ENCODE data around the gene THOP1. TPM values are rescaled to one million over a fixed set of nuclear protein-coding genes. Genes with fewer than 3 reads are reported as not detected.

Gene THOP1
- total RNA-seq, 1 experiment from 2014 or later = 179 TPM

DNA sequence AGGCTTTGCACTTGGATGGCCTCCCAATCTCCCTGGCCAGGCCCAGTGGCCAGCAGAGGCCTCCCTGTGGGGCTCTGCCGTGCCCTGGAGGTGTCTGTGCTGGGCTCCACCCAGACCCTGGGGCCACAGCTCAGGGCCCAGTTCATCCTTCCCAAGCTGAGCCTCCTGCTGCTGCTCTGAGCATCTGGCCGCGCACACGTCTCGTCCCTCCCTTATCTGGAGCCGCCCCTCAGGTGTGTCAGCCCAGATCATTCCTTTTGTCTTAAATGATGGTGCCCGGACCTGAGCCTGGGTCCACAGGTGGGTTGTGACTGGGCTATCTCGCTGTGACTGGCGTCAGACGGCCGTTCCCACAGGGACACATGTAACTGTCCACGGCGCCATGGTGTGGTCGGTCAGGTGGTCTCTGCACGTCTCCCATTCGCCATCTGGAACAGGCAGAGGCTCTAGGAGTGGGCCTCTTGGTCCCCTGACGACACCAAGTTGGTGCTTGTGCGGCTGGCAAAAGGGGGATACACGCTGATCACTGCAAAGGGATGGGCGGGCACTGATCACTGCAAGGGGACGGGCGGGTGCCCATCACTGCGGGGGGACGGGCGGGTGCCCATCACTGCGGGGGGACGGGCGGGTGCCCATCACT is 20.1 kb downstream of the THOP1 start:
- H3K4me3 ChIP-seq = no peak overlapping the region
- DNase-seq = no peak
- H3K27me3 ChIP-seq = no peaks in the 10 kb centered on the region
- peaks cover 4% of the 10 kb centered on the region; the same call in 1 of the 2 replicates for H3K36me3 ChIP-seq
- no peaks in the 10 kb centered on the region for H3K9me3 ChIP-seq

DNA sequence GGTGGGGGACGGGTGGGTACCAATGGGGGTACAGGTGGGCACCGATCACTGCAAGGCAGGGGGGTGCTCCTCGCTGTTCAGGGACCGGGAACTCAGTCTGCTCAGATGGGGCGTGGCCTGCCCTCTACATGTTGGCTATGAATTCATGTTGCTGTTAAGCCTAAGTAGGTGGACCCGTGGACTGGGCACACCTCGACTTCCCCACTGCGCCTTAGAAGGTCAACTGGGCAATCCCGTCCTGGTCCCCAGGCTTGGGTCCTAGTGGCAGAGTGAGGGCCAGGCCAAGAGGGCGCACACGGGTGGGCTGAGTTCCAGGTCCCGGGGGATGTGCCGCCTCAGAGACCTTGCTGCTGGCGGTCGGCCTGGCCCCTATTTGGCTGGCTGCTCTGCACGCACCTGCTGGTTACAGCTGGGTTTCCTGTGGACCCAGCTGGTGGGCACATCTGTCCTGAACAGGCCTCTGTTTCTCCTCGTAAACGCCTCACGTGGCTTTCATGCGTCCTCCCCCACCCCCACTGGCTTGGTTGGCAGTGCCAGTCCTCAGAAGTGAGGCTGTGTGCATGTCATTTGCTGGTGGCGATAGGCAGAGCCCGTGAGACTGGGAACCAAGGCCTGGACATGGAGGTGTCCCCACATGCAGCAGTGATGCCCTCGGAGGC is 20.8 kb downstream of the THOP1 start:
- peaks cover 4% of the 10 kb centered on the region; the same call in 1 of the 2 replicates for H3K36me3 ChIP-seq
- no peaks in the 10 kb centered on the region for H3K27me3 ChIP-seq
- H3K9me3 ChIP-seq = no peaks in the 10 kb centered on the region
- DNase-seq = no peak
- H3K4me3 ChIP-seq = no peak overlapping the region

DNA sequence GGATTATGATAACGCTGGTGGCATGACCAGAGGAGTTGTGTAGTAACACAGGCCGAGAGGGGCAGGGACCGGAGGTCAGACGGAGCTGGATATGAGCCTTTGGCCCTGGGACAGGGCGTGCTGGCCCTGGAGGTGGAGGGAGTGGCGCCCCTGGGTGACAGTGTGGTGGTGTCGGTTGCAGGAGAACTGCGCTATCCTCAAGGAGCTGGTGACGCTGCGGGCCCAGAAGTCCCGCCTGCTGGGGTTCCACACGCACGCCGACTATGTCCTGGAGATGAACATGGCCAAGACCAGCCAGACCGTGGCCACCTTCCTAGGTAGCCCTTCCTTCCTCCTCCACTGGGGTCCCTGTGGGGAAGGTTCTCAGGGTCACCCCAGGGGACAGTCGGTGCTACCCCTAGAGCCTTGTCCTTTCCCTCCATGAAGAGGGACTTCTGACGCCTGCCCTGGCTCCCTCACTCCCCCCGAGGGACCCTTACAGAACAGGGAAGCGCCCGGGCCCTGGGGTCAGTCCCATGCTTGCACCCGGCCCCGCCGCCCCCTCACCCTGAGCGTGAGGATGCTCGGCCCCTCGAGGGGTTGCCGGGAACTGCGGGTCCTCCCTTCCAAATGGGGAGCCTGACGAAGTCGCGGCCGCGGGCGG is 21.6 kb downstream of the THOP1 start:
- Histone ChIP-seq H3K9me3 (no peaks in the 10 kb centered on the region), H3K36me3 (peaks cover 4% of the 10 kb centered on the region; the same call in 1 of the 2 replicates), H3K27me3 (no peaks in the 10 kb centered on the region), H3K4me3 (no peak overlapping the region)
- no peak for DNase-seq

DNA sequence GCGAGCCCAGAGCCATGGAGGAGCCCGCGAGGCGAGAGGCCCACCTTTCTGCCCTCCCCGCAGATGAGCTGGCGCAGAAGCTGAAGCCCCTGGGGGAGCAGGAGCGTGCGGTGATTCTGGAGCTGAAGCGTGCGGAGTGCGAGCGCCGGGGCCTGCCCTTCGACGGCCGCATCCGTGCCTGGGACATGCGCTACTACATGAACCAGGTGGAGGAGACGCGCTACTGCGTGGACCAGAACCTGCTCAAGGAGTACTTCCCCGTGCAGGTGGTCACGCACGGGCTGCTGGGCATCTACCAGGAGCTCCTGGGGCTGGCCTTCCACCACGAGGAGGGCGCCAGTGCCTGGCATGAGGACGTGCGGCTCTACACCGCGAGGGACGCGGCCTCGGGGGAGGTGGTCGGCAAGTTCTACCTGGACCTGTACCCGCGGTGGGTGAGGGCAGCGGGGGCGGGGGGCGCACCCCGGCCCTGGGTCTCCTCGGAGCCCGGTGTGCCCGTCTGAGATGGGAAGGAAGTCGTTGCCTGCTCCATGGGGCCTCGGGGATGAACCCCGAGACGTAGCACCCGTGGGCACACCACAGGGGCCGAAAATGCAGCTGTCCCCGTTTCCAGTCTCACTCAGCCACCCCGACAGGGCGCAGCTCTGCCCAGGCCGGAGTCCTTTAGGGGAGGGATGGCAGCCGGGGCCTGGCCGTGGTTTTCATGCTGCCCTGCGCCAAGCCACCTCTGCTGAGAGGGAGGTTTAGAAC is 22.3 kb downstream of the THOP1 start:
- Histone ChIP-seq H3K9me3 (no peaks in the 10 kb centered on the region), H3K36me3 (peaks cover 4% of the 10 kb centered on the region; the same call in 1 of the 2 replicates), H3K4me3 (no peak overlapping the region), H3K27me3 (no peaks in the 10 kb centered on the region)
- no peak for DNase-seq

DNA sequence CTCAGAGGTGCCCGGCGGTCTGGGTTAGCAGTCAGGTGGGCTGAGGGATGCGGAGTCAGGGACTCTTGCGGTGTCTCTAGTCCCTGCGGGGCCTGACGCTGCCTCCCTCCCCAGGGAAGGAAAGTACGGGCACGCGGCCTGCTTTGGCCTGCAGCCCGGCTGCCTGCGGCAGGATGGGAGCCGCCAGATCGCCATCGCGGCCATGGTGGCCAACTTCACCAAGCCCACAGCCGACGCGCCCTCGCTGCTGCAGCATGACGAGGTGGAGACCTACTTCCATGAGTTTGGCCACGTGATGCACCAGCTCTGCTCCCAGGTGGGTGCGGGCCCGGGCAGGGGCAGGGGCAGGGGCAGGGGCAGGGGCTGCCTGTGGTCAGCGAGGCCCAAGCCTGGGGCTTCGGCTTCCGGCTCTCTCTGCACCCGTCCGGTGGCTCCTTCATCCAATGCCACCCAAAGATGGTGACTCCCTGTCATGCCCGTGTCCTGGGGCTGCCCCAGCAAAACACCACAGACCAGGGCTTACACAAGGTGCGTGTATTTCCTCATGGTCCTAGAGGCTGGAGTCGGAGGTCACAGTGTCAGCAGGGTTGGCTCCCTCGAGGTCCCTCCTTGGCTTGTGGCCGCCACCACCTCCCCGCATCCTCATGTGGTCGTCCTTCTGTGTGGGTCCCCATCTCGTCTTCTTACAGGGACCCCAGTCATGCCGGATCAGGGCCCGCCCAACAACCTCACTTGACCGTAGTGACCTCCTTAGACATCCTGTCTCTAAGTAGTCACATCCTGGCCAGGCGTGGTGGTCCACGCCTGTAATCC is 23.0 kb downstream of the THOP1 start:
- no peak for DNase-seq
- Histone ChIP-seq H3K27me3 (no peaks in the 10 kb centered on the region), H3K4me3 (no peak overlapping the region), H3K36me3 (peaks cover 4% of the 10 kb centered on the region; the same call in 1 of the 2 replicates), H3K9me3 (no peaks in the 10 kb centered on the region)

DNA sequence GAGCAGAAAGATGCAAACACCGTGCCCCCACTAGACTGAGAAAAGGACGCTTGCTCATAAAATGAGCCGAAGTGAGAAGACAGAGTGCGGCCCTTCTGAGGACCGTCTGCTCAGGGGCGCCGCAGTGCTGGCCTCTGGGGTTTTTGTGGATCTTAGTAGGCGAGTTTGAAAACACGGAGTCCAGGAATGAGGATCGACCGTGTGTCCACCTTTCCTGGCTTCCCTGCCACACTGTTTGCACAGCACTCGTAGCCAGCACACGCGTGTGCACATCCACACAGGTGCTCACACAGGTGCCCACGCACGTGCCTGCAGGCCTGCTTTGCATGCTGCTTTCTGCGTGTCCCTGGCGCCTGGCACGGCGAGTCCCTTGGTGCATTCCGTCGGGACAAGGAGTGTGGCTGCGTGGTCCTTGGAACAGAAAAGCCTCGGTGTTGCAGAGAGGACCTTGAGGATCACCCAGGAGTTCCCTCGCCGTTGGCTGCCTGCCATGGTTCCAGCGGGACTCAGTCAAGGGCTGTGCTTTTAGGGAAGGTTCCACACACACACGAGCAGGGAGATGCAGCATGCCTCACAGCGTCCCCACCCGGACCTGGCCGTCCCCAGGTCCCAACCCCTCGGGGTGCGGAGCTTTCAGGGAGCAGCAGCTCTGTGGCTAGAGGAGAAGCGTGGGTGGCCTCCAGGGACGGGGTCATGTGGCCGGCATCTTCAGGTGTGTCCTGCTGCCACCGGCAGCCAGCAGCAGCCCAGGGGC is 24.3 kb downstream of the THOP1 start:
- H3K4me3 ChIP-seq = no peak overlapping the region
- peaks cover 4% of the 10 kb centered on the region; the same call in 1 of the 2 replicates for H3K36me3 ChIP-seq
- no peaks in the 10 kb centered on the region for H3K9me3 ChIP-seq
- no peak for DNase-seq
- no peaks in the 10 kb centered on the region for H3K27me3 ChIP-seq

DNA sequence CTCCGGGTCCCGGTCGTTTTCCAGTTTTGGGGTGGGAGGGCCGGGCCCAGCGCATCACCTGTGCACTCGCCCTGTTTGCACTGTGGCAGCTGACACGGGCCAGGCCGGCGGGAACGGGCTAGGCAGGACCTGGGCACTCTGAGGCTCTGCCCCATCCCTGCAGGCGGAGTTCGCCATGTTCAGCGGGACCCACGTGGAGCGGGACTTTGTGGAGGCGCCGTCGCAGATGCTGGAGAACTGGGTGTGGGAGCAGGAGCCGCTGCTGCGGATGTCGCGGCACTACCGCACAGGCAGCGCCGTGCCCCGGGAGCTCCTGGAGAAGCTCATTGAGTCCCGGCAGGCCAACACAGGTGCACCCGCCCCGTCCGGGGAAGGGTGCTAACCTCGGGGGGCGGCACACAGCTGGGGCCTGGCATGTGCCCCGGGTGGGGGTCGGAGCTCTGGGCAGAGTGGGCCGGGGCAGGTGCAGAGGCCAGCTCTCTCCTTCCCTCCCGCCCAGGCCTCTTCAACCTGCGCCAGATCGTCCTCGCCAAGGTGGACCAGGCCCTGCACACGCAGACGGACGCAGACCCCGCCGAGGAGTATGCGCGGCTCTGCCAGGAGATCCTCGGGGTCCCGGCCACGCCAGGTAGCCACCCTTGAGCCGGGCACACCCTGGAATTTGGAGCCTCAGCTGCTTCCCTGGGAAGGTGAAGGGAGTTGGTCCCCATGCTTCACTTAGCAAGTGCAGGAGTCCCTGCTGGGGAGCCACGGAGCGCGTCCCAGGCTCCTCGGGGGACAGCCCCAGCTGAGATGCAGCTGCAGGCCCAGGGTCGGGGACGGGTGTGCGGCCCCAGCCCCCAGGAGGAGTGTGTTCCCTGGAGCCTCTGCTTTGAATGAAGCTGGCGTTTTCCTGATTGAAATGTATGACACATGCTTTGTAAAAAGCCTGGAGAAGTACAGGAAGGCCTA is 25.1 kb downstream of the THOP1 start:
- H3K4me3 ChIP-seq = no peak overlapping the region
- H3K27me3 ChIP-seq = no peaks in the 10 kb centered on the region

DNA sequence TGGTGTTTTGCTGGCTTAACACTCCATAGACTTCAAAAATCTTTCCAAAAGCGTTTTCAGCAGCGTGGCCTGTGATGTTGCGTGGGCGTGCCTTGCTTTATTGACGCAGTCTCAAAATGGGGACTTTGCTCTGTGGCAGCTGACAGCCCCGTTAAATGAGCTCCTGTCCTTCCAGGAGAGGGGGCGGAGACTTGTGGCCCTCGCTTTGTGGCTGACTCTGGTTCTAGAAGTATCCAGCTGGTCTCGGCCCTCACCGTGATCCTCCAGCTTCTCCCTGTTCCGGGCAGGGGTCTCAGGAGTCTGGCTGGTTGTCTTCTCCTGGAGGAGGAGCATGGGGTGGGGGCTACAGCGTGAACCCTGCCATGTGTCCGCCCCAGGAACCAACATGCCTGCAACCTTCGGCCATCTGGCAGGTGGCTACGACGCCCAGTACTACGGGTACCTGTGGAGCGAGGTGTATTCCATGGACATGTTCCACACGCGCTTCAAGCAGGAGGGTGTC is 26.0 kb downstream of the THOP1 start:
- H3K4me3 ChIP-seq = no peak overlapping the region
- H3K36me3 ChIP-seq = peaks cover 2% of the 10 kb centered on the region; the same call in 1 of the 2 replicates
- DNase-seq = no peak
- no peaks in the 10 kb centered on the region for H3K27me3 ChIP-seq
- no peaks in the 10 kb centered on the region for H3K9me3 ChIP-seq

More for the DNA sequence above, 25.1 kb downstream of the THOP1 start:
- no peak for DNase-seq
- peaks cover 3% of the 10 kb centered on the region; the same call in 1 of the 2 replicates for H3K36me3 ChIP-seq
- H3K9me3 ChIP-seq = no peaks in the 10 kb centered on the region

DNA sequence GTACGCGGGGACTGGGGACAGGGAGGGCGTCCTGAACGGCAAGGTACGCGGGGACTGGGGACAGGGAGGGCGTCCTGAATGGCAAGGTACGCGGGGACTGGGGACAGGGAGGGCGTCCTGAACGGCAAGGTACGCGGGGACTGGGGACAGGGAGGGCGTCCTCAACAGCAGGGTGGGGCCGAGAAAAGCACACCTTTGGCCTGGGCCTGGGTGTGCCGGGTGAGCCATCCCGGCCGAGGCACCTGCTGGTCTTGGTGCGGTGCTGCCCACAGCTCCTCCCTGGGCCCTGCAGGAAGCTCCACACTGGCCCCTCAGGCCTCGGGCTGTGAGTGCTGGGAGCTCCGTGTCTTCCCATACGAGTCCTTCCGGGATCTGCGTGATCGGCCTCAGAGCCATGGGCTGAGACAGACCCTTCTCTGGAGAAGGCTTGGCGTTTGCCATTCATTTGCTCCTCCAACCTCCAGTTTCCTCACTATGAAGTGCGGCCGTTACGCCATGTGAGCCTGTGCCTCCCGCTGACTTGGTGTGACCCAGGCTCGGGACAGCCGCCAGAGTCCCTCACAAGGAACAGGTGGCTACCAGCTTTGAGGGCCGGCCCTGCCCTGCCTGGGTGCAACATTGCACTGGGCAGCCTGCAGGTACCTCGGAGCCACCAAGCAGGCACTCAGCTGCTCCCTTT is 26.6 kb downstream of the THOP1 start:
- Histone ChIP-seq H3K4me3 (no peak overlapping the region), H3K36me3 (peaks cover 2% of the 10 kb centered on the region; the same call in 1 of the 2 replicates), H3K9me3 (no peaks in the 10 kb centered on the region), H3K27me3 (no peaks in the 10 kb centered on the region)
- no peak for DNase-seq

DNA sequence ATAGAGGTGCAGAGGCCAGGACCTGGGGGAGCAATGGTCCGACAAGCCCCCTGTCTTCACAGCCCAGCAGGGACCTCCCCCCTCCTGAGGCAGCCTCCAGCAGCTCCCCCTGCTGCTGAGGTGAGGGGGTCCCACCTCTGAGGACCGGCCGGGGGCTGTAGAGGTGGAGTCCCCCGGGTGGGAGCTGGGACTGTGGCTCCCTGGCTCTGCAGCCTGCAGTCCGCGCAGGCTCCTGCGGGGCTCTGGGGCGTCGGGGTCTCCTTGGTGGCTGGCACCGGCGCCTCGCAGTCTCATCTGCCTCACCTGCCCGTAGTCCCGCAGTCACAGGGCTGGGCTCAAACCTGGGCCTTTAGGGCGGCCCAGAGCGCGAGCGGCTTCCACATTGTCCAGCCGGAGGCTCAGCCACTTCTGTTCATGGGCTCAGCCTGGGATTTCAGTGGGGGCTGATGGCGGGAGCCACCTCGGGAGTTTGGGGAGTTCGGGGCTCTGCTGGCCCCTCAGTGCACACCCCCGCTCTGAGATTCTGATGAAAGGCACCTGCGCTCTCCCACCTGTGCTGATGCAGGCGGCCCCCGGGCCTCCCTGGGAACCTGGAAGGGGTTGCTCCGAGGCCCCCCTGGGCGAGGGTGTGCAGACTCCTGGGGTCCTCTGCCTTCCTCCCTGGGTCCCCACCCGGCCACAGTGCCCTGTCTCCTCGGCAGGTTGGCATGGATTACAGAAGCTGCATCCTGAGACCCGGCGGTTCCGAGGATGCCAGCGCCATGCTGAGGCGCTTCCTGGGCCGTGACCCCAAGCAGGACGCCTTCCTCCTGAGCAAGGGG is 27.3 kb downstream of the THOP1 start:
- no peaks in the 10 kb centered on the region for H3K27me3 ChIP-seq
- H3K4me3 ChIP-seq = no peak overlapping the region
- DNase-seq = no peak
- H3K36me3 ChIP-seq = peaks cover 2% of the 10 kb centered on the region; the same call in 1 of the 2 replicates
- no peaks in the 10 kb centered on the region for H3K9me3 ChIP-seq

DNA sequence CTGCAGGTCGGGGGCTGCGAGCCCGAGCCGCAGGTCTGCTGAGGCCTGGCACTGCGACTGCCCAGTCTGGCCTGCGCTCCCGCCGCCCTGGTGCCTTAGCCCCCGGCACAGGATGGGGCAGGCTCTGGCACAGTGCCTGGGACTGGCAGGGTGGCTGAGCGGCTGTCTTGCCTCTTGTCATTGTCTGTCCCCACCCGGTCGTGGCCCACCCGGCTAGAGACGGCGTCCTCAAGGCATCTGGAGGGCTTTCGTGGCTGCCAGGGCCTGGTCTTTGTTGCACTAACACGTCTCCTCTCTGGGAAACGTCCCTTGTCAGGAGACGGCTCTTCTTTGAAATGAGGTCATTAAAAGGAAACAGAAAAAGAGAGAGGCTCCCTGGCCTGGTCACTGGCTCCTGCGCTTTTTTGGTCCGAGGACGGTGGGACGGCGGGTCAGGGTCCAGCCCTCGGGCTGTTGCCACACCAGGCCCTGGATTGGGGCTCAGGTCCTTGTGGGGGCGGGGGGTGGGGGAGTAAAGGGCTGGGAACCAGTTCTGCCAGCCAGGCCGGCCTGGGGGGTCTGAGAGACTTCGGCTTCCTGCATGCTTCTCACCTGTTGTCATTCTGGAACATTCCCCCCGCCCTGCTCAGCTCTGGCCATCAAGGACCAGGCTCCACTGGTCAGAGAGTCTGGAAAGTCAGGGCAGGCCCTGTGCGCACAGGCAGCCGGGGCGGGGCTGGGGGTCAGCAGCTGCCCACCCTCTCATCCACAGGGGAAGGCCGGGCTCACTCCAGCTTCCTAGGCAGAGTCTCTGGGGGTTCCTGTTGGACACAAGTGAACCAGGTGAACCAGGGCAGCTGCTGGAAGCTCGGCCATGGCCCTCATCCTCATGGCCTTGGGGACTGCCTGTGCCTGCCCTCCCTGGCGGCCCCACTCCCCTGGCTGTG is 28.2 kb downstream of the THOP1 start:
- Histone ChIP-seq H3K27me3 (no peaks in the 10 kb centered on the region), H3K9me3 (no peaks in the 10 kb centered on the region), H3K4me3 (no peak overlapping the region), H3K36me3 (peaks cover 2% of the 10 kb centered on the region; the same call in 1 of the 2 replicates)
- DNase-seq = no peak

DNA sequence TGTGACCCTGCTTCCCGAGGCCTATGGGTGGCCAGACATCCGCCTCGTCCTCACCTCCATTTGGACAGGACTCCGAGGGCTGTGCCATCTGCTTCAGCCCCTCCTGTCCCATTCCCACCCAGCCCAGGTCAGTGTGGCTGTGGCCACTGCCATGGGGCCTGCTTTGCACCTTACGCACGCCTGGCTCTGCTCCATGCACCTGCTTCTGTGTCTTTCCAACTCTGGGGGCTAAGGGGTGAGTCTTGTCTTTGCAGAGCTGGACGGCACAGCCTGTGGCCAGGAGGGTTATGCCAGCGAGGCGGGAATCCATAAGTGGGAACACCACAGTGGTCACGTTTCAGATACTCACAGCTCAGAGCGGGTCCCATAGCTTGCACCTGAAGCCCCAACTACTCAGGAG is 29.1 kb downstream of the THOP1 start:
- Histone ChIP-seq H3K9me3 (no peaks in the 10 kb centered on the region), H3K4me3 (no peak overlapping the region), H3K27me3 (no peaks in the 10 kb centered on the region), H3K36me3 (no peaks in the 10 kb centered on the region)
- DNase-seq = no peak

Data from MG63 (cell line).